ENCODE measurements around the gene PLOD3.

Gene PLOD3

GRCh38 chr7:101186194-101186593 lies 31.2 kb downstream of the PLOD3 start:
- in situ Hi-C loops (cut with MboI; ENCODE audit: low sequenced_read_pairs): no loop called here

- in situ Hi-C loops (cut with MboI; ENCODE audit: low sequenced_read_pairs): no loop called here
These were observed 32.0 kb downstream of the PLOD3 start for GRCh38 chr7:101185258-101185839.

- in situ Hi-C loops (cut with MboI; ENCODE audit: low sequenced_read_pairs): no loop called here
These were observed 37.1 kb downstream of the PLOD3 start, which contains the start of gene NAT16 for GRCh38 chr7:101180130-101180755. TSS of gene NAT16 (minus strand) at chr7:101180293. CDS start at chr7:101174807, 5,486 bp downstream.

GRCh38 chr7:101179713-101180112 lies 37.7 kb downstream of the PLOD3 start:
- in situ Hi-C loops (cut with MboI; ENCODE audit: low sequenced_read_pairs): no loop called here

- in situ Hi-C loops (cut with MboI; ENCODE audit: low sequenced_read_pairs): no loop called here
These were observed 38.3 kb downstream of the PLOD3 start for GRCh38 chr7:101179117-101179516.

GRCh38 chr7:101177644-101178043 lies 39.7 kb downstream of the PLOD3 start:
- in situ Hi-C loops (cut with MboI; ENCODE audit: low sequenced_read_pairs): no loop called here

- in situ Hi-C loops (cut with MboI; ENCODE audit: low sequenced_read_pairs): no loop called here
These were observed 41.7 kb downstream of the PLOD3 start for GRCh38 chr7:101175664-101176063.

- in situ Hi-C loops (cut with MboI; ENCODE audit: low sequenced_read_pairs): no loop called here
These were observed 43.0 kb downstream of the PLOD3 start for GRCh38 chr7:101174322-101174854.

GRCh38 chr7:101173752-101174244 lies 43.6 kb downstream of the PLOD3 start:
- in situ Hi-C loops (cut with MboI; ENCODE audit: low sequenced_read_pairs): no loop called here

GRCh38 chr7:101172854-101173751 lies 44.3 kb downstream of the PLOD3 start:
- in situ Hi-C loops (cut with MboI; ENCODE audit: low sequenced_read_pairs): no loop called here

- in situ Hi-C loops (cut with MboI; ENCODE audit: low sequenced_read_pairs): no loop called here
These were observed 45.2 kb downstream of the PLOD3 start for GRCh38 chr7:101172005-101172853.

- in situ Hi-C loops (cut with MboI; ENCODE audit: low sequenced_read_pairs): no loop called here
These were observed 45.9 kb downstream of the PLOD3 start for GRCh38 chr7:101171442-101171837.

GRCh38 chr7:101170617-101171441 lies 46.6 kb downstream of the PLOD3 start:
- in situ Hi-C loops (cut with MboI; ENCODE audit: low sequenced_read_pairs): no loop called here

GRCh38 chr7:101169838-101170551 lies 47.4 kb downstream of the PLOD3 start:
- in situ Hi-C loops (cut with MboI; ENCODE audit: low sequenced_read_pairs): no loop called here

GRCh38 chr7:101169110-101169837 lies 48.1 kb downstream of the PLOD3 start:
- in situ Hi-C loops (cut with MboI; ENCODE audit: low sequenced_read_pairs): no loop called here

GRCh38 chr7:101168412-101169049 lies 48.9 kb downstream of the PLOD3 start:
- in situ Hi-C loops (cut with MboI; ENCODE audit: low sequenced_read_pairs): no loop called here

- in situ Hi-C loops (cut with MboI; ENCODE audit: low sequenced_read_pairs): no loop called here
These were observed 49.6 kb downstream of the PLOD3 start for GRCh38 chr7:101167645-101168411.

Measured in hTERT RPE-1 (cell line).